Measurements from ENCODE around the gene CHD6. TPM values are rescaled to one million over a fixed set of nuclear protein-coding genes. Genes with fewer than 3 reads are reported as not detected.
A peak's percentile ranks its signal among the peaks of the same experiment; 100 is the strongest.

The CHD6 gene
- total and polyA plus RNA-seq, 2 of the 13 experiments (the other 11 are each of a cell fraction or from before 2014, with no cell fraction given) = 14.4 to 52.0 TPM

DNA sequence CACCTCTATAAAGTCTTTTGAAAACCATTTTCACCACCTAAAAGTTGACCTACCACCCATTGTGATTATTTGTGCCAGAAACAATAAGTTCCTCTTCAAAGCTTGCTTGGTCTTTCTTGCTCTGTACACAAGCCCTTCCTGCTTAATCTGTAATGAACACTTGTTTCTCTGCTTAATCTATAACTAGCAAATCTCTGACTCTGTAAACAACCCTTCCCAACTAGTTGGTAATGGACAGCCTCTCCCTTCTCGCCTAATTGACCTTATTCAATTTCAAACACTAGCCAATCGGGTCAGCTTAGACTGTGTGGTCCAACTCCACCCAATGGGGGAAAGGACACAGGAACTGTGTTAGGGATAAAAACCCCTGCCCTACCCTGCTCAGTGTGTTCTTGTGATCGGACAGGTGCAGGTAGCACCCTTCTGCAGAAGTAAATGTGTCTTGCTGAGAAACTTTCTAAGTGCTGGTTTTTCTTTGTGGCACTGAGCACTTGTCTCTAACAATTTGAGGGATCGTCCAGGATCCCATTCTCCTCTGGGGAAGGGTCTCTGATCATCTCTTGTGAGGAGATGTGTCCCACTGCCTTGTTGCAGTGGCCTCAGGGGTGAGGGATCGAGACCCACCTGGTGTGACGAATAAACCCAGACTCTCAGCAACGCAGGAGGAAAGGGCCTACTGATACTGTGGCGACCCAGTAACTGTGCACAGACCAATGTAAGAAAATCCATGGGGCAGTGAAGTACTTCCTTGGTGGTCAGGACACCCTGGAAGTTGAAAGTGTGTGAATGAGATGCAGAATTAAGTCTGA lies 23.5 kb downstream of the CHD6 start (continued):
- TF ChIP-seq ZNF318 (CRISPR knock-in tag; IDR thresholded peaks at IDR 0.05) = peak; percentile 43; the same call in 1 of the 2 replicates
- TF ChIP-seq DPF2 (CRISPR knock-in tag; IDR thresholded peaks at IDR 0.05; ENCODE audit: borderline replicate concordance, low read depth) = peak; percentile 67; the same call in 1 of the 2 replicates
- TF ChIP-seq THAP9 (CRISPR knock-in tag; IDR thresholded peaks at IDR 0.05; ENCODE audit: borderline replicate concordance) = peak; percentile 15; the same call in 1 of the 2 replicates
- no peak for TF ChIP-seq ZNF282 (IDR thresholded peaks at IDR 0.05; ENCODE audit: partially characterized antibody)
- TF ChIP-seq E2F2 (CRISPR knock-in tag; IDR thresholded peaks at IDR 0.05; ENCODE audit: borderline replicate concordance) = no peak
- TF ChIP-seq SOX5 (CRISPR knock-in tag; IDR thresholded peaks at IDR 0.05; ENCODE audit: borderline replicate concordance) = peak; percentile 100
- no peak for TF ChIP-seq FLYWCH1 (CRISPR knock-in tag; IDR thresholded peaks at IDR 0.05)
- no peak for TF ChIP-seq ZNF850 (CRISPR knock-in tag; conservative IDR thresholded peaks at IDR 0.05)
- TF ChIP-seq ELF4 (CRISPR knock-in tag; IDR thresholded peaks at IDR 0.05; ENCODE audit: borderline replicate concordance) = 0 out of 2 replicates have a peak, but pooled peaks have one; percentile 22
- TF ChIP-seq SP5 (CRISPR knock-in tag; IDR thresholded peaks at IDR 0.05; ENCODE audit: borderline replicate concordance, low read depth) = 0 out of 2 replicates have a peak, but pooled peaks have one; percentile 60
- peak; percentile 92 for TF ChIP-seq HMG20B (CRISPR knock-in tag; conservative IDR thresholded peaks at IDR 0.05)
- peak; percentile 88 for TF ChIP-seq SIX1 (CRISPR knock-in tag; IDR thresholded peaks at IDR 0.05; ENCODE audit: borderline replicate concordance)
- 0 out of 2 replicates have a peak, but pooled peaks have one; percentile 39 for TF ChIP-seq SETDB1 (CRISPR knock-in tag; IDR thresholded peaks at IDR 0.05; ENCODE audit: borderline replicate concordance)
- no peak for TF ChIP-seq ZFP36L2 (CRISPR knock-in tag; IDR thresholded peaks at IDR 0.05)

All from HepG2 (cell line).